Activated effector memory CD4-positive, alpha-beta T cell treated with anti-CD3 and anti-CD28 coated beads, Interleukin-2, amount 50 U/mL, for 16 hours (primary cell): ENCODE measurements around the gene PPM1H.

ENCODE experiments used
- DNase-seq: peaks from one replicate; pipeline ENCODE4 v3.0.0-alpha.2; 2020

Gene PPM1H

DNA sequence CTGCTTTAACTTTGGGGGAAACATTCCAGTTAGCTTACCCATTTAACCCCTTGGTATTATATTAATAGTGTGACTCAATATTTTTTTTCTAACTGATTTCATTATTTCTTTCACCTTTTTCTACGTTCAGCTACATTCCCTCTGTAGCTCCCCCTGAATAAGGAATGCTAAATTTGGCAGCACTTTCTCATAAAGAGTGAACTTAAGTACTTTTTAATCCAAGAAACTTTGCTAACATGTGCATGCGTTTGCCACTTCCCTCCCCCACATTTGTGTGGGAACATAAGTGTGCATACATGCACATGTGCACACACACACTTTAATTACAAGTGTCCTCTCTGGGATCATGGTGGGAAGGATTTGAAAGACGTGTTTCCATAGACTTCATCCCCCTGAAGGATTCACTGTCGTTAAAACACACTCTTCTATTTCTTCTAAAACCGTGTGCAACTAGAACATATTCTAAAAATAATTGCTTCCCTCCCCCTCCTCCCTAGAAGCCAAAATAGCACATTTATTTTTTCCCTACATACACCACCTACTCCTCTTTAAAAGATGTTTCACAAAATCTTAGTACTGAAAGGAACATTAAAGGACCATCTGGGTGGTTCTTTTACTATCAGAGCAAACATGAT is 142.6 kb downstream of the PPM1H start:
- DNase-seq, result no peak

DNA sequence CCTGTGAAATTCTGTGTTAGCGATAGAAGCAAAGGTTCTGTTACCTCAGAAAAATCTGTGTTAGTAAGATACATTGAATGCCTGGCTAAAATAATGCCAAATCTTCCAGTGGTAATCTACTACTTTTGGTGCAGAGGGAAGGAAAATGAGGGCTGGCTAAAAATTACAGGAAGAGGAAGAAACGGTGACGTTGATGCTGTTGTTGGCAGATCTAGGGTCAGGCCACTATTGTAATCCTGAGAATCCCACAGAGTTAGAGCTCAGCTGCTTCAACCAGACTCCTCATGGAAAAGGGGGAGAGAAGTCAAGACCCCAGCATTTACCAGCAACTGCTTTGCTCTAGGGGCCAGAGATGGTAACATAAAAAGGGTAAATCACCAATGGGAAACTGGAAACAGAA is 145.1 kb downstream of the PPM1H start:
- DNase-seq, result no peak

DNA sequence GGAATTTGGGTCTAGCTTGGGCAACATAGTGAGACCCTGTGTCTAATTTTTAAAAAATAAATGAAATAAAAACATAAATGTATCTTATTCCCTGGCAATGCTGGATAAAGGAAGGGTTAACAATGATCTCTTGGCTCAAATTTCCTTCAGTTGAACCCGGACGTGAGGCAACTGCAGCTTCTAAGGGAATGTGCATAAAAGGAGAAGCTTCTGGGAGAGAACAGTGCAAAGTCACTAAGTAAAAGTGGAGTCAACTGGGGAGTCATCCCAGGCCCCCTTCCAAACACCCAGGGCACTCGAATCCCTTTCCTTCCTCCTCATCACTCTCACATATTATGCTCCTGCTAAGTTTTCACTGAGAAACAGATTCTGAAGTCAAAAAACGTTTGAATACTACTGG is 147.3 kb downstream of the PPM1H start:
- no peak for DNase-seq

DNA sequence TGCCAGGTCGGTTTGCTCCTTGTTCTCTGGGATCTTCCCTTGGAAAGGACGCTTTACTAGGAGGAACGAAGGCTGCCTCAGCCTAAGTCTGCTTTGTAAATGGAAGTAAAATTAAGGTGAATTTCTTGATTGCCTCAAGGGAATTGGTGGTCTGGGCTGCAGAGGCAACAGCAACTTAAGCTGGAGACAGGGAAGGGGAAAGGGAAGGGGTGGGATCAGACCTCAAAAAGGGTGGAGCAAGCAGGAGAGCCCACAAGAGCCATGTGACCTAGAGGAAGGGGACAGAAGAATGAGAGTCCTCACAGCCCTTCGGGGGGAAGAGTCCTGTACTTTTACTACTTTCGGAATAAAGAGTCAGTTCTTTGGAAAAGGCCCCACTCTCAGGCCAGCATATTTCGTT is 147.9 kb downstream of the PPM1H start:
- no peak for DNase-seq

DNA sequence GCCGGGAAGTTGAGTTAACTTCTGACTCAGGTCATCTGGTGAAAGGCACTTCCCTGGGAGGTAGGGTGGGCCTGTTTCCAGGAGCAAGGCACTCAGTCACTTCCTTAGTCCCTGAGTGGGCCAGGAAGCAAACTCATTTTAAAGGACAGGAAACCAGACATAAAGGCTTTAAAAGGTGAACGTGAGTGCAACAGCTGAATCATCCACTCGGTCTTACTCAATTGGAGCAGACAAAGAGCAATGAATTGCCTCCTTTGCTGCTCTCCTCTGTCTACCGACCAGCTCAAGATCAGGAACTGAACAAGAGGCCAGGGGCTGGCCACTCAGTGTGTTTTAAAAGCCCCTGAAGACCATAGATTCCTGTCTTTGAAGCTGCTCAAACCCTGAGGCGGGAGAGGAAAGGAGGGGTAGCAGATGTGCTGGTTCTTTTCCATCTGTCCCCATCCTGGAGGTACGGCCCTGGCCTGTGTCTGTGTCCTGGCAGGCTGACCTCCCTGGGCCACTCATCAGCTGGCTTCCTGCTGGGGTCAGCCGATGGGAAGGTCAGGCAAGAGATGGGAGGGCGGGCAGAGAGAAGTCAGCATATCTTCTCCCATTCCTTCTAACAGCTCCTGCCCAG is 148.9 kb downstream of the PPM1H start:
- no peak for DNase-seq

- DNase-seq, result no peak
Measured at GRCh38 chr12:62784576-62784975, 150.4 kb downstream of the PPM1H start.

DNA sequence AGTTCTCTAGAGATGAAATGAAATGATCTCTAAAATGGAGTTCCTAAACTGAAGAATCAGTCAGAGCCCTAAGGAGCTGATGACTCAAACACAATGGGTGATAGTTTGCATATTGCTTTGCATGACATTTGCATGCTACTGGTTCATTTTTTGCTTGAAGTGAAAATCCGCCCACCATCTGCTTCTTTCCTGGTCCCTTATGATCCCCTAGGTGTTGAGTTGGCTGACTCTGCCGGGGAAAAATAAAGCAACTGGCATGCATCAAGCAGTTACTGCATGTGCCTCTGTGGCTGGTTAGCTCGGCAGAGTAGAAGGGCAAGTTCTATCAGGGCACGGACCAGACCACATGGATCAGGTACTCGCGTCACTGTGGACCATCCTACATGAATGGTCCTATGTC is 151.1 kb downstream of the PPM1H start:
- no peak for DNase-seq

DNA sequence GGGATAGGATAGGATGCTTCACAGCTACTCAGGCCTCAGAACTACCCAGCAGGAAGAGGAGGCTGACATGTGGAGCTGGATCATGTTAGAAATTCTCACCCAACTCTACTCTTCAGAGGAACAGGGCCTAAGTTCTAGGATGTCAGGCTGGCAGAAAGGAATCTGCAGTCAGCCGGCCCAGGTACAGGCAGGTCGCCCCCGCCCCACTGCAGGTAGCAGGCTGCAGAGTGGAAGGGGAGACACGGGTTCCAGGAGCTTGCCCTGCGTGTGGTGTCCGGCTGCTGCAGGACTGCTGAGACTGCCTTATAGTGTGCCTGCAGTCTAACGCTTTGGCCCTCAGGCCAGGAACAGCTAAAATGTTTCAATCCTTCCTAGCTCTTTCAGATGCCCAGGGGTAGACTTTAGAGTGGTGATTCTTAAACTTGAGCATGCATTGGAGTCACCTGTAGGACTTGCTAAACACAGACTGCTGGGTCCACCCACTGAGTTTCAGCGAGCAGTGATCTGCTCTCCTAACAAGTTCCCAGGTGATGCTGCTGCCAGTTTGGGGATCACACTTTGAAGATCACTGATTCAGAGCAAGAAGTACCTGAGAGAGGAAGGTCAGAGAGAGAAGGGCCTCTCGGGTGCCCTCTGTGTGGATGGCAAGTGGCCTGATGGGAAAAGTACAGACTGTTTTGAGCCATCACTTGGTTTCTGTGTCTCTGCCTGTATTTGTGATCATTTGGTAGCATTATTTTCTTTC is 153.6 kb downstream of the PPM1H start:
- DNase-seq, result no peak

GRCh38 chr12:62779488-62779887 is 155.5 kb downstream of the PPM1H start:
- no peak for DNase-seq

- no peak for DNase-seq
Measured at GRCh38 chr12:62778187-62778586, 156.8 kb downstream of the PPM1H start.

DNA sequence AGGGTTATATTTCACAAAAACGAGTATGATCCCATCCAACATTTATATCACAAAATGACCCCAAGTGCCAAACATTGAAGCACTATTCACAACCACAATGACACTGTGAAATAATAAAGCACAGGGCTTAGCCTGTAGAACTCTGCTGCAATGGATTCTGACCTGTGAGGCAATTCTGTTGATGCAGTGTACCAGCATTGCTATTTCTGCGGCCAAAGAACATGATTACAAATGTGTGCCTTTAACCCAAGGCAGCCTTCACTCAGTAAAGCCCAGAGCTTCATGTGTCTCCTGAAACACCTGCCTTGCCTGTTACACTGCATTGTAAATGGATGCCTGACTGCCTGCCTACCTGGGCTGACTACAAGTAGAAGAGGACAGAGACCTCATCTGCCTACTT is 158.0 kb downstream of the PPM1H start:
- DNase-seq, result no peak

- DNase-seq, result no peak
Measured at GRCh38 chr12:62776575-62776974, 158.4 kb downstream of the PPM1H start.

DNA sequence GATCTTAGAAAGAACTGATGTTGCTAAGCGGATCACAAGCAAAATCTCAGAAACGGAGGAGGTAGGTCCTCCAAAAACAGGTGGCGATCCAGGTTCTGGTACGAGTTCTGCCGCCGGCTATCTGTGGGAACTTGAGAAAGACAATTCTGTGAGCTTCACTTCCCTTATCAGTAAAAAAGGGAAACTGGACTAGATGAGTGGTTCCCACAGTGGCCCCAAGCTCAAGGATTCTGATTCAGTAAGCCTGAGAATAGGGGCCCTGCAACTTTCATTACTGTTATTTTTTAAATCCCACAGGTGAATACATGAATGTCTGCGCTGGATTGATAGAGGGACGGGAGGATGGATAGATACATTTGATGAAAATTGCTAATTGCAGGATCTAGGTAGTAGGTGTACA is 160.2 kb downstream of the PPM1H start:
- DNase-seq, result no peak

DNA sequence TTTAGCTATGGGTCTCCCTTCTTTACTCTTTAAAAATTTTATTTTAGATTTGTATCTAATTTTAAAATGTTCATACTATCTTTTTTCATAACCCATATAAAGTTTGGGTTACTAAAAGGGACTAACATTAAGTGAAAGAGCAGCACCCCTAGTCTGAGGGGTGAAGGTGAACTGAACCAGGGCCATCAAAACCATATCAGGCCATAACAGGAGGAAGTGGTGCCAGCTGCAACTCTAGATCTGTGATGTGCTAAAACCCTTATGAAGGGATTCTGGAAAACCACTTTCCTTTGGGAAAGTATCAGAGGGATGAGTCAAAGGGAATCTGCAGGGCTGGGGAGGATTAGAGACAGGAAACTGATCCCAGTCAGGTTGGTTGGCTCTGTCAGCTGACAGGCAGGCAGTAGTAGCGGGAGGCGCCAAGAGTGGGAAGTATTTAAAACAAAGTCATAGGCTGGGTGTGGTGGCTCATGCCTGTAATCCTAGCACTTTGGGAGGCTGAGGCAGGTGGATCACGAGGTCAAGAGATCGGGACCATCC is 162.5 kb downstream of the PPM1H start:
- no peak for DNase-seq

- DNase-seq, result no peak
Measured at GRCh38 chr12:62771828-62772227, 163.1 kb downstream of the PPM1H start.

DNA sequence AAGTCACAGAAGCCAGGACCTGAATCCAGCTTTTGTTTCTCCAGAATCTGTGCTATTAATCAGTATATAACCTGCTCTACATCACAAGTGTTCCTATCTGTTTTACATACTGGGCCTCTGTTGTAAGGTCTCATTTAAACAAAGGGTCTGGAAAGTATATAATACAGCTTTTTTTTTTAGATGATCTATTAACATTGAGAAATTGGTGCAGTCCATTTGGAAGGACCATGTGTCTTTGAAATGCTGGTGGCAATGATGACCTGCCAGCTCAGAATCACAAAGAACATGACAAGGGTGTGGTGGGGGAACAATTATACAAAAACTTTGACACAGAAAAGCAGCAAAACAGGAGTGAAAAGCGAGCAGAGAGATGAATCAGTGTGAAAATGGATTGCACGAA is 164.6 kb downstream of the PPM1H start:
- no peak for DNase-seq

DNA sequence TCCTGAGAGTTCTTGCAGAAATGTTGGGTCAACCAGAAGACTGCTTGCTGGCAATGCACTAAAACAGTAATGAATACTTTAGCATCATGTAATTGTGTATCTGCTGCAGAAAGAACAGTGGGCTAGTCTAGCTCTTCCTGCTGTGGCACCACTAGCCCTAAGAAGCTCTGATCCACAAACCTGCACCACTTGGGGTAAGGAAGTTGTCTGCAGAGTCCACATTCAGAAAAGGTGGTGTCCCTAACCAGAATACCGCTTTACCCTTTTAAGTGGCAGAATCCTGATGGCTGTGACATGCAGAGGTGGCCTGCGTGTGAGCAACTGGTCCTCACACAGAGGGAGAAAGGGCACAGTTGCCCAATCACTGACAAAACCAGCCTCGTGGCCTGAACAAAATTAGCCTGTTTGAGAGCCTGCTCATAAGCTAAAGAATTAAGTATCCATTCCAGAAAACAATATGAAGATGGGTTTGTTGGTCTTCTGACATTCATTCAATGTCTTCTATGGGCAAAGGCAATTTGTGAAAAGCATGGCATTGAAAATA is 165.8 kb downstream of the PPM1H start:
- no peak for DNase-seq

GRCh38 chr12:62767946-62768345 is 167.0 kb downstream of the PPM1H start:
- DNase-seq, result no peak

GRCh38 chr12:62767496-62767895 is 167.5 kb downstream of the PPM1H start:
- no peak for DNase-seq

GRCh38 chr12:62766496-62766895 is 168.5 kb downstream of the PPM1H start:
- no peak for DNase-seq

- no peak for DNase-seq
Measured at GRCh38 chr12:62763861-62764645, 170.9 kb downstream of the PPM1H start.

DNA sequence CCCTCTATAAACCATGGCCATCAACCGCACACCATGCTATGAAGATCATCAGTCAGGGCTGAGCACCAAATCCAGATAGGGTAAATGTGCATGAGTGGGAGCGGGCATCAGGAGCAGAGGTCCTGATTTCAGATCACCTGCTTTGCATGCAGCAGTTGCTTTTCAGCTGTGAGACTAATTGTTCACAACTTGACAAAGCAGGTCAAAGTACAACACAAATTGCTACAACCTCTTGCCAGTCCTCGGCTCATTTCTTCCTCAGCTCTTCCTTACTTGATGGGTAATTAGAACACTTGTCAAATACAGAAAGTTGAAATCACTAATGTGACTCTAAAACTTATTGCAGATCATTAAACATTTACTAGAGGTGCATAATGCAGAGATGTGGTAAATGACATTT is 171.6 kb downstream of the PPM1H start:
- DNase-seq, result no peak

DNA sequence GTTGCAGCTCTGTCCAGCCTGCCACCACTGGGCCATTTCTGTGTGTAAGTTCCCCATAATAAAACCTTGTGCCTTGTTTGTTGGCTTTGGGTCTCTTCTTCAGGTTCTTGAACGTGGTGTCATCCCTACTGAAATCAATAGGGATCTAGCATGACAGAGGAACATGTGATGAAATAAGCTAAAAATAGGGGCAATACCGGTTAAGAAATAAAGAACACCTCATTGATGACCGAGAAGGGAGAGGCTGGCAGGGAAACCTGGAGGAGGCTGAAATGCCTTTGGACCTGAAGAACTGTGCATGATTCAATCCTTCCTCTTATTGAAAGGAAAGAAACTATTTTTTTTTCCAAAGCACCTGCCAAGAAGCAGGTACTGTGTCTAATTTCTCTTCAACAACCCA is 172.3 kb downstream of the PPM1H start:
- DNase-seq, result no peak
